RPMI8226 (cell line): ENCODE data around the gene FKBP5.

Source experiments
- DNase-seq: peaks from one replicate; pipeline ENCODE4 v3.0.0-alpha.2; 2015

FKBP5 gene

DNA sequence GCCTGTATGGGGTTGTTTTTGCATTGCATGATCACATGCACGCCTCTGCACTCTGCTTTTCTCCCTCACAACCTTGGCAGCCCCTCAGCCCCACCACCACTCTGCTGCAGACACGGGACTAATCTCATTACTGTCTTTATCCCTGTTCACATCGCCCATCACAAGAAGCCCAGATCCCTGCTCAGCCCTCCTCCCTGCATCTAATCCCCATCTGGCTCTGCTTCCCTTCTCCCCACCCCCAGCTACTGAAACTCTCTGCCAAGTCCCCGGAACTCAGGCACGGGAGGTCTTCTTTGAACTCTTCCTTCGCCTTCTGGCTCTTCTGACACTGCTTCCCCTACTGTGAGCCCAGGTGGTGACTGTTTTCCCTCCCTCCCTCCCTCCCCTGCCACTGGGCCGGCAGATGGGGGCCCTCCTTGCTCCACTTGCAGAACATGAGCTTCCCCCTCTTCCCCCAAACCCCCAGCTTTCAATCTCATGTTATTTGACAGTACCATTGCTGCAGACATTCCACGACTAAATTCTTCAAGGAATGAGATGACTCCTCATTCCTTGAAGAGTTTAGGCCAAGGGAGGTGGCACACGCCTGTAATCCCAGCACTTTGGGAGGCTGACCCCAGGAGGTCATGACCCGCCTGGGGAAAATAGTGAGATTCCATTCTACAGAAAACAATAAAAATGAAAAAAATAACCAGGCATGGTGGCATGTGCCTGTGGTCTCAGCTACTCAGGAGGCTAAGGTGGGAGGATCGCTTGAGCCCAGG is 154.1 kb downstream of the FKBP5 start:
- no peak for DNase-seq

DNA sequence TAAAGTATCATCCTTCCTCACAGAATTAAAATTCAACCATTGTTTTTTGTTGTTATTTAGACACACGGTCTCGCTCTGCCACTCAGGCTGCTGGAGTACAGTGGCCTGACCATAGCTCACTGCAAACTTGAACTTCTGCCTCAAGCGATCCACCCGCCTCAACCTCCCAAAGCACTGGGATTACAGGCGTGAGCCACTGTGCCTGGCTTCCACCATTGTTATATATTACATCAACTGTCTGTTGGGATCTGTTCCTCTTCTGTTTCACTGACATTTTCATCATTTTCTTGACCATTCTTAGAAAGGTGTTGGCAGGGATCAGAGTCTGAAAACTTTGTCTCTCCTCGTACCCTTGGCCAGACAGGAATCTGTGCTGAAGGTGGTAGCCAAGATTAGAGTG is 154.7 kb downstream of the FKBP5 start:
- DNase-seq, result no peak

GRCh38 chr6:35532126-35532525 is 156.6 kb downstream of the FKBP5 start:
- no peak for DNase-seq

DNA sequence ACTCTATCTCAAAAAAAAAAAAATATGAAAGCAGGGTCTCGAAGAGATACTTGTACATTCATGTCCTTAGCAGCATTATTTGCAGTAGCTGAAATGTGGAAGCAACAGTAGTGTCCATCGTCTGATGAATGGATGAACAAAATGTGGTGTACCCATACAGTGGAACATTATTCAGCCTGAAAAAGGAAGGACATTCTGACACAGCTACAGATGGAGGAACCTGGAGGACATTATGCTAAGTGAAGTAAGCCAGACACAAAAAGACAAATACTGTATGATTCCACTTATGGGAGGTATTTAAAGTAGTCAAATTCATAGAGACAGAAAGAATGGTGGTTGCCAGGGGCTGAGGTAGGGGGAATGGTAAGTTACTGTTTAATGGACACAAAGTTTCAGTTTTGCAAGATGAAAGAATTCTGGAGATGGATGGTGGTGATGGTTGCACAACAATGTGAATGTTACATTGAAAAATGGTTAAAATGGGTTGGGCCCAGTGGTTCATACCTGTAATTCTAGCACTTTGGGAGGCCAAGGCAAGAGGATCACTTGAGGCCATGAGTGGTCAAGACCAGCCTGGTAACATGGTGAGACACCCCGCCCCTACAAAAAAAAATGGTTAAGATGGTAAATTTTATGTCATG is 164.2 kb downstream of the FKBP5 start:
- DNase-seq, result no peak
